HepG2 (cell line): ENCODE measurements around the gene MYADML2. TPM values are rescaled to one million over a fixed set of nuclear protein-coding genes. Genes with fewer than 3 reads are reported as not detected.
A peak's percentile ranks its signal among the peaks of the same experiment; 100 is the strongest.

Experiments used
- ETV5 ChIP-seq: IDR thresholded peaks from 2 replicates; pipeline ENCODE4 v1.6.1; 2018; ENCODE audit warnings: missing biosample characterization, missing genetic modification reagents, inconsistent platforms, borderline replicate concordance
- HNRNPLL ChIP-seq: fragments of 200-400 bp; formaldehyde crosslinking; IDR thresholded peaks from 2 replicates; pipeline ENCODE4 v1.6.1; 2017; ENCODE audit warnings: mild to moderate bottlenecking, low read depth, low read length; ENCODE audit not compliant: poor library complexity, severe bottlenecking
- JUND ChIP-seq: sonication (generic); formaldehyde crosslinking; IDR thresholded peaks from 2 replicates; pipeline ENCODE4 v1.8.0; 2022; ENCODE audit warnings: mild to moderate bottlenecking, missing genetic modification reagents
- KMT2B ChIP-seq: IDR thresholded peaks from 2 replicates; pipeline ENCODE4 v1.6.1; 2016; ENCODE audit warnings: missing genetic modification reagents, missing compliant biosample characterization
- RBAK ChIP-seq: sonication (generic); formaldehyde crosslinking; IDR thresholded peaks from 2 replicates; pipeline ENCODE4 v1.5.1; 2020; ENCODE audit warnings: mild to moderate bottlenecking, missing genetic modification reagents
- ZC3H4 ChIP-seq: sonication (generic); formaldehyde crosslinking; IDR thresholded peaks from 2 replicates; pipeline ENCODE4 v1.4.0; 2020; ENCODE audit warnings: missing genetic modification reagents, borderline replicate concordance
- ZNF138 ChIP-seq: sonication (generic); formaldehyde crosslinking; IDR thresholded peaks from 2 replicates; pipeline ENCODE4 v1.5.0; 2020; ENCODE audit warnings: mild to moderate bottlenecking, low read depth, missing genetic modification reagents
- ZNF263 ChIP-seq: sonication (generic); formaldehyde crosslinking; IDR thresholded peaks from 2 replicates; pipeline ENCODE4 v1.4.0; 2020; ENCODE audit warnings: missing genetic modification reagents
- ZNF333 ChIP-seq: sonication (generic); formaldehyde crosslinking; IDR thresholded peaks from 2 replicates; pipeline ENCODE4 v1.4.0; 2020; ENCODE audit warnings: mild to moderate bottlenecking, missing genetic modification reagents, borderline replicate concordance
- ZSCAN21 ChIP-seq: sonication (generic); formaldehyde crosslinking; IDR thresholded peaks from 2 replicates; pipeline ENCODE4 v1.8.0; 2022; ENCODE audit warnings: mild to moderate bottlenecking, missing genetic modification reagents, moderate library complexity, borderline replicate concordance
- polyA plus RNA-seq, 8 experiments: library from polyadenylated mRNA; depleted of rRNA in 3 of 8; stranded (reverse) in 7 of 8; unstranded in 1 of 8; fragments of >200 nt; fragmentation: Illumina TruSeq in 4 of 8; extraction: Trizol in 4 of 8; gene quantifications; 2 replicates each; pipeline versions ENCODE4 v1.2.1 to v1.2.3, GENCODE V29; 2011 to 2016; ENCODE audit warnings: low read depth in 4 of 8, missing spikeins in 1 of 8, mixed read lengths in 1 of 8; ENCODE audit not compliant: insufficient read depth in 1 of 8
- total RNA-seq, 5 experiments: library from RNA; depleted of rRNA; stranded (reverse); fragments of >200 nt; fragmentation: Illumina TruSeq; extraction: Trizol; gene quantifications; 2 replicates each; pipeline ENCODE4 v1.2.3, GENCODE V29; 2016; ENCODE audit warnings: low read depth in 1 of 5
- TF ChIP-seq, protein P1 (sequence below): sonication (generic); formaldehyde crosslinking; IDR thresholded peaks from 2 replicates; pipeline ENCODE4 v1.5.1; 2020; ENCODE audit warnings: mild to moderate bottlenecking, moderate library complexity, missing genetic modification reagents
- TF ChIP-seq, protein P2 (sequence below): sonication (generic); formaldehyde crosslinking; IDR thresholded peaks from 2 replicates; pipeline ENCODE4 v1.5.0; 2020; ENCODE audit warnings: missing genetic modification reagents
- TF ChIP-seq, protein P3 (sequence below): sonication (generic); formaldehyde crosslinking; IDR thresholded peaks from 2 replicates; pipeline ENCODE4 v1.8.1; 2023; ENCODE audit warnings: mild to moderate bottlenecking, inconsistent platforms, moderate library complexity, missing genetic modification reagents, borderline replicate concordance
- TF ChIP-seq, protein P4 (sequence below): sonication (generic); formaldehyde crosslinking; IDR thresholded peaks from 2 replicates; pipeline ENCODE4 v1.5.0; 2020; ENCODE audit warnings: missing genetic modification reagents
- TF ChIP-seq, protein P5 (sequence below): IDR thresholded peaks from 2 replicates; pipeline ENCODE4 v1.6.1; 2016; ENCODE audit warnings: missing biosample characterization, missing genetic modification reagents, low read depth
- TF ChIP-seq, protein P6 (sequence below): sonication (generic); formaldehyde crosslinking; IDR thresholded peaks from 2 replicates; pipeline ENCODE4 v1.8.1; 2022; ENCODE audit warnings: low read depth, mild to moderate bottlenecking, missing genetic modification reagents

Gene MYADML2
- total and polyA plus RNA-seq, 2 of the 13 experiments (the other 11 are each of a cell fraction or from before 2014, with no cell fraction given) = not detected

DNA sequence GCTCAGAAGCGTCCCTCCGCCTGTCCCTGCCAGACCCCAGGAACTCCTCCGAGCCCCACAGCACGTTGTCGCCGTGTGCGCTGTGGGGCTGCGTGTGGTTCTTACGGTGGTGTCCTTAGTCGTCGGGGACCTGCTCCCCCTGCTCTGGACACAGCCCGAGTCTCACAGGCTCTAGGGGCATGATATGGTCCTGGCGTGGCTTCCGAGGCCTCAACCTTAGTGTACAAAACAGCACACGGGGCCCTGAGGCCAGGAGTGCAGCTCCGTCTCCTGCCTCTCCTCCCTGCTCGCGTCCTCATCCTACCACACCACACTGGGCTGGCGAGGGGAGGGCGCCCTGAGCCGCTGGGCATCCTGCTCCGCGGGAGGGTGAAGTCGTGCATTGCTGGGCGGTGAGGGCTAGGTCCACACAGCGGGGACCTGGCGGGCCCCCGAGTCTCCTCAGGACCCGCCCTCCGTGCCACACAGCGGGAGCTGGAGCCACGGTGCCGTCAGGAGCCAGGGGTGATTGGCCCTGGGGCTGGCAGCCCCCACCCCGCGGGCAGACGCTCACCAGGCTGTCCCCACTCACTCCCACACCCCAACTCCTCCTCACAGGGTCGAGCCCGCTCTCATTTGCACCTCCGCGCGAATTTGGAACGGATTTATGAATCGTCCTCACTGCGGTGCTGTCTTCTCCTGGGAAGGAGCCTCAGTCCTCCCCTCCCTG lies 18.3 kb downstream of the MYADML2 start (continued):
- TF ChIP-seq, protein P1, sequence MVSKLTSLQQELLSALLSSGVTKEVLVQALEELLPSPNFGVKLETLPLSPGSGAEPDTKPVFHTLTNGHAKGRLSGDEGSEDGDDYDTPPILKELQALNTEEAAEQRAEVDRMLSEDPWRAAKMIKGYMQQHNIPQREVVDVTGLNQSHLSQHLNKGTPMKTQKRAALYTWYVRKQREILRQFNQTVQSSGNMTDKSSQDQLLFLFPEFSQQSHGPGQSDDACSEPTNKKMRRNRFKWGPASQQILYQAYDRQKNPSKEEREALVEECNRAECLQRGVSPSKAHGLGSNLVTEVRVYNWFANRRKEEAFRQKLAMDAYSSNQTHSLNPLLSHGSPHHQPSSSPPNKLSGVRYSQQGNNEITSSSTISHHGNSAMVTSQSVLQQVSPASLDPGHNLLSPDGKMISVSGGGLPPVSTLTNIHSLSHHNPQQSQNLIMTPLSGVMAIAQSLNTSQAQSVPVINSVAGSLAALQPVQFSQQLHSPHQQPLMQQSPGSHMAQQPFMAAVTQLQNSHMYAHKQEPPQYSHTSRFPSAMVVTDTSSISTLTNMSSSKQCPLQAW (CRISPR knock-in tag) = peak; percentile 85; the same call in 1 of the 2 replicates
- TF ChIP-seq ZC3H4 (peak; percentile 65), ETV5 (peak; percentile 21; the same call in 1 of the 2 replicates), KMT2B (CRISPR knock-in tag) (peak; percentile 71), ZNF333 (CRISPR knock-in tag) (0 out of 2 replicates have a peak, but pooled peaks have one; percentile 20), ZSCAN21 (CRISPR knock-in tag) (peak; percentile 76), JUND (CRISPR knock-in tag) (no peak), ZNF263 (CRISPR knock-in tag) (peak; percentile 10; the same call in 1 of the 2 replicates), ZNF138 (CRISPR knock-in tag) (peak; percentile 42; the same call in 1 of the 2 replicates), RBAK (CRISPR knock-in tag) (peak; percentile 49; the same call in 1 of the 2 replicates), HNRNPLL (no peak)
- TF ChIP-seq, protein P2, sequence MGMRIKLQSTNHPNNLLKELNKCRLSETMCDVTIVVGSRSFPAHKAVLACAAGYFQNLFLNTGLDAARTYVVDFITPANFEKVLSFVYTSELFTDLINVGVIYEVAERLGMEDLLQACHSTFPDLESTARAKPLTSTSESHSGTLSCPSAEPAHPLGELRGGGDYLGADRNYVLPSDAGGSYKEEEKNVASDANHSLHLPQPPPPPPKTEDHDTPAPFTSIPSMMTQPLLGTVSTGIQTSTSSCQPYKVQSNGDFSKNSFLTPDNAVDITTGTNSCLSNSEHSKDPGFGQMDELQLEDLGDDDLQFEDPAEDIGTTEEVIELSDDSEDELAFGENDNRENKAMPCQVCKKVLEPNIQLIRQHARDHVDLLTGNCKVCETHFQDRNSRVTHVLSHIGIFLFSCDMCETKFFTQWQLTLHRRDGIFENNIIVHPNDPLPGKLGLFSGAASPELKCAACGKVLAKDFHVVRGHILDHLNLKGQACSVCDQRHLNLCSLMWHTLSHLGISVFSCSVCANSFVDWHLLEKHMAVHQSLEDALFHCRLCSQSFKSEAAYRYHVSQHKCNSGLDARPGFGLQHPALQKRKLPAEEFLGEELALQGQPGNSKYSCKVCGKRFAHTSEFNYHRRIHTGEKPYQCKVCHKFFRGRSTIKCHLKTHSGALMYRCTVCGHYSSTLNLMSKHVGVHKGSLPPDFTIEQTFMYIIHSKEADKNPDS (CRISPR knock-in tag) = peak; percentile 21; the same call in 1 of the 2 replicates
- TF ChIP-seq, protein P3, sequence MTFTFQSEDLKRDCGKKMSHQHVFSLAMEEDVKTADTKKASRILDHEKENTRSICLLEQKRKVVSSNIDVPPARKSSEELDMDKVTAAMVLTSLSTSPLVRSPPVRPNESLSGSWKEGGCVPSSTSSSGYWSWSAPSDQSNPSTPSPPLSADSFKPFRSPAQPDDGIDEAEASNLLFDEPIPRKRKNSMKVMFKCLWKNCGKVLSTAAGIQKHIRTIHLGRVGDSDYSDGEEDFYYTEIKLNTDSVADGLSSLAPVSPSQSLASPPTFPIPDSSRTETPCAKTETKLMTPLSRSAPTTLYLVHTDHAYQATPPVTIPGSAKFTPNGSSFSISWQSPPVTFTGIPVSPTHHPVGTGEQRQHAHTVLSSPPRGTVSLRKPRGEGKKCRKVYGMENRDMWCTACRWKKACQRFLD (CRISPR knock-in tag) = no peak
- TF ChIP-seq, protein P4, sequence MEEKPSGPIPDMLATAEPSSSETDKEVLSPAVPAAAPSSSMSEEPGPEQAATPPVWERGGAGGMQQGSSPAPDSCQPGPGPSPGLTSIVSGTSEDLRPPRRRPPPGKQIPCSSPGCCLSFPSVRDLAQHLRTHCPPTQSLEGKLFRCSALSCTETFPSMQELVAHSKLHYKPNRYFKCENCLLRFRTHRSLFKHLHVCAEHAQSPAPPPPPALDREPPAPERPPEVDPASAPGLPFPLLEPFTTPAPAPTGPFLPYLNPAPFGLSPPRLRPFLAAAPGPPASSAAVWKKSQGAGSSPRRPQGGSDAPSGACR = no peak
- TF ChIP-seq, protein P5, sequence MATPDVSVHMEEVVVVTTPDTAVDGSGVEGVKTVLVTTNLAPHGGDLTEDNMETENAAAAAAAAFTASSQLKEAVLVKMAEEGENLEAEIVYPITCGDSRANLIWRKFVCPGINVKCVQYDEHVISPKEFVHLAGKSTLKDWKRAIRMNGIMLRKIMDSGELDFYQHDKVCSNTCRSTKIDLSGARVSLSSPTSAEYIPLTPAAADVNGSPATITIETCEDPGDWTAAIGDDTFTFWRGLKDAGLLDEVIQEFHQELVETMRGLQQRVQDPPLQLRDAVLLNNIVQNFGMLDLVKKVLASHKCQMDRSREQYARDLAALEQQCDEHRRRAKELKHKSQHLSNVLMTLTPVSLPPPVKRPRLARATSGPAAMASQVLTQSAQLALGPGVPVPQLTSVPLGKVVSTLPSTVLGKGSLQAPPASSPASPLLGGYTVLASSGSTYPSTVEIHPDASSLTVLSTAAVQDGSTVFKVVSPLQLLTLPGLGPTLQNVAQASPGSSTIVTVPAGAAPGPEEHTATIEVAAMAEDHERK (CRISPR knock-in tag) = no peak
- TF ChIP-seq, protein P6, sequence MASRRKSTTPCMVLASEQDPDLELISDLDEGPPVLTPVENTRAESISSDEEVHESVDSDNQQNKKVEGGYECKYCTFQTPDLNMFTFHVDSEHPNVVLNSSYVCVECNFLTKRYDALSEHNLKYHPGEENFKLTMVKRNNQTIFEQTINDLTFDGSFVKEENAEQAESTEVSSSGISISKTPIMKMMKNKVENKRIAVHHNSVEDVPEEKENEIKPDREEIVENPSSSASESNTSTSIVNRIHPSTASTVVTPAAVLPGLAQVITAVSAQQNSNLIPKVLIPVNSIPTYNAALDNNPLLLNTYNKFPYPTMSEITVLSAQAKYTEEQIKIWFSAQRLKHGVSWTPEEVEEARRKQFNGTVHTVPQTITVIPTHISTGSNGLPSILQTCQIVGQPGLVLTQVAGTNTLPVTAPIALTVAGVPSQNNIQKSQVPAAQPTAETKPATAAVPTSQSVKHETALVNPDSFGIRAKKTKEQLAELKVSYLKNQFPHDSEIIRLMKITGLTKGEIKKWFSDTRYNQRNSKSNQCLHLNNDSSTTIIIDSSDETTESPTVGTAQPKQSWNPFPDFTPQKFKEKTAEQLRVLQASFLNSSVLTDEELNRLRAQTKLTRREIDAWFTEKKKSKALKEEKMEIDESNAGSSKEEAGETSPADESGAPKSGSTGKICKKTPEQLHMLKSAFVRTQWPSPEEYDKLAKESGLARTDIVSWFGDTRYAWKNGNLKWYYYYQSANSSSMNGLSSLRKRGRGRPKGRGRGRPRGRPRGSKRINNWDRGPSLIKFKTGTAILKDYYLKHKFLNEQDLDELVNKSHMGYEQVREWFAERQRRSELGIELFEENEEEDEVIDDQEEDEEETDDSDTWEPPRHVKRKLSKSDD = peak; percentile 59; the same call in 1 of the 2 replicates
